Activated CD4-positive, alpha-beta memory T cell treated with anti-CD3 and anti-CD28 coated beads, Interleukin-2, amount 10 ng/mL, durations not matched to agents 7 days and 5 days (primary cell): ENCODE data around the gene OR9Q1. TPM values are rescaled to one million over a fixed set of nuclear protein-coding genes. Genes with fewer than 3 reads are reported as not detected.
"Not testable (repeated sequence)": the region's sequence is repeated elsewhere in the genome, so short reads cannot be mapped to it uniquely, and the experiment has no call there.

ENCODE experiments used
- CTCF ChIA-PET: fragments of 350-600 bp; sonication (Branson Sonifier 250); formaldehyde crosslinking; loops from one replicate; lab custom pipeline; 2021; ENCODE audit warnings: antibody characterized with exemption, inconsistent platforms; lab: Charles Lee
- POLR2A ChIA-PET: fragments of 350-600 bp; sonication (Branson Sonifier 250); formaldehyde crosslinking; loops from one replicate; lab custom pipeline; 2021; ENCODE audit warnings: antibody characterized with exemption; lab: Charles Lee
- DNase-seq: peaks from one replicate; pipeline ENCODE4 v3.0.0-alpha.2; 2020
- H3K27ac Mint-ChIP-seq: one replicate; pipeline ENCODE4 v1.8.0; 2021; ENCODE audit warnings: mild to moderate bottlenecking, mixed read lengths
- H3K27me3 Mint-ChIP-seq: one replicate; pipeline ENCODE4 v1.8.0; 2021; ENCODE audit warnings: mixed read lengths
- H3K36me3 Mint-ChIP-seq: one replicate; pipeline ENCODE4 v1.8.0; 2021; ENCODE audit warnings: low read depth, mixed read lengths
- H3K4me1 Mint-ChIP-seq: one replicate; pipeline ENCODE4 v1.8.0; 2021; ENCODE audit warnings: mixed read lengths
- H3K4me3 Mint-ChIP-seq: one replicate; pipeline ENCODE4 v1.8.0; 2021; ENCODE audit warnings: mild to moderate bottlenecking, mixed read lengths
- H3K9me3 Mint-ChIP-seq: one replicate; pipeline ENCODE4 v1.8.0; 2021; ENCODE audit warnings: mixed read lengths
- total RNA-seq, 2 experiments: library from RNA; stranded (reverse); gene quantifications; one replicate each; pipeline ENCODE4 v1.2.3, GENCODE V29; 2021

The OR9Q1 gene
- total RNA-seq, 2 experiments from 2014 or later, result not detected

DNA sequence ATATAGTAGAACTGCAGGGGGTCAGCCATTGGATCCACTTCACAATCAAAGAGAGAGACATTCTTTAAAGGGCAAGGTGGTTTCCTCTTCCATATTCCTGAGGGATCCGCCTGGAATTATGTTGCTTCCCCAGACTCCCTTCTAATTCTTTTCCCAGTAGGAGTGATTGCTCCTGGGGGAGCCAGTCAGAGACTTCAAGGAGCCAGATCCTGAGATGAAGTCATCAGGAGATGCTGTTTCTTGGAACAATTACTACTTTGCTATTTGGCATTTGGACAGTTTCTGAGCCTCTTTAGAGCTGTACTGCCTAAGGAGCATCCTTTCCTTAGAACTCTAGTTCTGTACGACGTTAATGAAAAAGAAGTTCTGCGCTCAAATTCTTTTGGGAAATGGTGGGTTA lies 163.3 kb downstream of the OR9Q1 start:
- H3K27ac Mint-ChIP-seq, result no peak overlapping the region
- DNase-seq, result no peak
- H3K27me3 Mint-ChIP-seq, result no peaks in the 10 kb centered on the region
- H3K4me3 Mint-ChIP-seq, result no peak overlapping the region
- POLR2A ChIA-PET, result no interaction called here
- H3K36me3 Mint-ChIP-seq, result no peaks in the 10 kb centered on the region
- H3K4me1 Mint-ChIP-seq, result no peaks in the 10 kb centered on the region
- no peaks in the 10 kb centered on the region for H3K9me3 Mint-ChIP-seq
- CTCF ChIA-PET, result no interaction called here

DNA sequence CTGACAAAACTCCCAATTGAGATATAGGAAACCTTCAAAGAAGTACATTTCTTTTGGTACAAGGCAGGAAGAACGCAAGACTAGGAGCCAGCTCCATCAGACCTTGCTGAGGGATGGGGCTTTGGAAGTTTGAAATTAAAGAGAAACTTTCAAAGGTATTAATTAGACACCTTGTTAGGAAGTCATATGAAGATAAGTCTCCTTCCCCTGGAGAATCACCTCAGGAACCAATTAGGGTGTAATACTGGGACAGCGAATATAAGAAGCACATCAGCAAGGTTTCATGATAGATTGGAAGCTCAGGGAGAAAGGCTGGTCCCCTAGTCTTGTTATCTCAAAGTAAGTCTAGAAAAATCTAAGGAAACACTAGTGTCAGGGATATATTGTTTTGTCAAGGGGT lies 165.1 kb downstream of the OR9Q1 start, which contains the start of gene OR9Q2:
Gene OR9Q2, plus strand, starts transcription at position 301 of the 400 bp plus-strand sequence. CDS start 1,421 bp downstream, outside the sequence.
- DNase-seq, result no peak
- POLR2A ChIA-PET, result no interaction called here
- CTCF ChIA-PET, result interaction anchor here (0.6 kb wide), 1 partner anchor 939 kb away, joined by 4 read pairs; no protein-coding TSS in a partner anchor

DNA sequence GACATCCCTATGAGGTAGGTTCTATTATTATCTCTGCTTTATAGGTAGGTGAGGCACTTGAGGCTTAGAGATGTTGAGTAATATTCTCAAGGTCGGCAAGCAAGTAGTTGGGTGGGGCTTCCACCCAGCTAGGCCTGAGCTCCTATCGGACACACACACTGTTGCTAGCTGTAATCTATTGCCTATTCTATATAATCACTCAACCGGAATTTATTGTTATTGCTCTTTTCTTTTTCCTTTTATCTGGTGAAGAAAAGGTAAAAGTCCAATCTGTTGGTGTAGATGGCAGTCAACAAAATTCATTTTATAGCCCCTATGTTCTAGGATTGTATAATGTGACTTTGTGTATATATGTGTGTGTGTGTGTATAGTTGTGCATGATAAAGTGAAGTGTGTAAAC lies 168.5 kb downstream of the OR9Q1 start:
- Mint-ChIP-seq H3K4me1 (no peaks in the 10 kb centered on the region), H3K9me3 (peaks cover 2% of the 10 kb centered on the region), H3K4me3 (no peak overlapping the region), H3K36me3 (no peaks in the 10 kb centered on the region), H3K27ac (no peak overlapping the region), H3K27me3 (no peaks in the 10 kb centered on the region)
- CTCF ChIA-PET, result no interaction called here
- DNase-seq, result no peak
- POLR2A ChIA-PET, result no interaction called here

More for the DNA sequence above, 165.1 kb downstream of the OR9Q1 start, which contains the start of gene OR9Q2:
- Mint-ChIP-seq H3K9me3 (no peaks in the 10 kb centered on the region), H3K27ac (no peak within 1 kb of the TSS), H3K4me3 (no peak within 1 kb of the TSS), H3K27me3 (no peaks in the 10 kb centered on the region), H3K4me1 (no peaks in the 10 kb centered on the region), H3K36me3 (no peaks in the 10 kb centered on the region)

DNA sequence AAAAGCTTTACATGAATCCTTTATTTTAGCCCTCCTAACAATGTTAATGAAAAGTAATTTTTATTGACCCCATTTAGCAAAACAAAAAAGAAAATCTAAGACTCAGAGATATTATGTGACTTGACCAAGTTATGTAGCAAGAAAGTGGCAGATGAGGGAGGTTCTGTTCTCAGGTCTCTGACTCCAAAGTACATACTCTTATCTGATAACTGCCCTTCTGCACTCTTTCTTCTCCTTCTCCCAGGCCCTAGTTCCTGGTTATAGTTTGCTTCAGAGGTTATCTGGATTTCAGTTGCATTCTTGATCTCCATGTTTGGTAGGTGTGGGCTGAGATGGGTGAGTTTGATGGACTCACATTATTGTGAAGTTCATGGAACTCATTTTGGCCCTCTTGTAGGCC lies 169.7 kb downstream of the OR9Q1 start:
- DNase-seq, result no peak
- Mint-ChIP-seq H3K4me3 (no peak overlapping the region), H3K4me1 (no peaks in the 10 kb centered on the region), H3K9me3 (peaks cover 6% of the 10 kb centered on the region), H3K27me3 (no peaks in the 10 kb centered on the region), H3K27ac (no peak overlapping the region), H3K36me3 (no peaks in the 10 kb centered on the region)
- CTCF ChIA-PET, result no interaction called here
- POLR2A ChIA-PET, result no interaction called here

DNA sequence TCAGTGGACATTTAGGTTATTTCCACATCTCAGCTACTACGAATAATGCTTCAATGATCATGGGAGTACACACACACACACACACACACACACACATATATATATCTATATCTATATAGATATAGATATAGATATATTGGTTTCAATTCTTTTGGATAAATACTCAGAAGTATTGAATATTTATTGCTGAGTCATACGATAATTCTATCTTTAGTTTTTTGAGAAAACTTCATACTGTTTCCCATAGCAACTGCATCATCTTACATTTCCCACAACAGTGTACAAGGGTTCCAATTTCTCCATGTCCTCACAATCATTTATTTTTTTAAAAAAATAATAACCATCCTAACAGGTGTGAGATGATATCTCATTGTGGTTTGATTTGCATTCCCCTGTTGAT lies 172.3 kb downstream of the OR9Q1 start:
- peaks cover 6% of the 10 kb centered on the region for H3K9me3 Mint-ChIP-seq
- POLR2A ChIA-PET, result no interaction called here
- CTCF ChIA-PET, result no interaction called here
- no peaks in the 10 kb centered on the region for H3K4me1 Mint-ChIP-seq
- no peak overlapping the region for H3K27ac Mint-ChIP-seq
- H3K4me3 Mint-ChIP-seq, result no peak overlapping the region
- DNase-seq, result no peak
- H3K36me3 Mint-ChIP-seq, result no peaks in the 10 kb centered on the region
- no peaks in the 10 kb centered on the region for H3K27me3 Mint-ChIP-seq

DNA sequence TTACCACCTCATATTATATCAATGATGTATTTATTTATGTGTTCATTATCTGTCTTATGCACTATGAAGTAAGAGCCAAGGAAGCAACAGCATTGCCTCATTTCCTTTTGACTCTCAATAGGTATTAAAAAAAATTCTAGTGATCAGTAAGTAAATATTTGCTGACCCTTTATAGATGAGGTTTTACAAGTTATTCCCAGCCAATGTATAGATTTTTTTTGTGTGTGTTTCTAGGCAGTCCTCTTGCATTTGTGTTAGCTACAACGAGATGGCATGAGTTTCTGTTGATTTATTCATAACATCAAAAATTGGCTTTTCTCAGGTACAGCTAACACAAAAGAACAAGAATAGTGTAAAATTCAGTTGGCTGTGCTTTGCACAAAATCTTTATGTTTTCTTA lies 175.6 kb downstream of the OR9Q1 start:
- POLR2A ChIA-PET, result no interaction called here
- no peaks in the 10 kb centered on the region for H3K36me3 Mint-ChIP-seq
- no peak overlapping the region for H3K4me3 Mint-ChIP-seq
- no peak for DNase-seq
- no peaks in the 10 kb centered on the region for H3K27me3 Mint-ChIP-seq
- no peak overlapping the region for H3K27ac Mint-ChIP-seq
- H3K4me1 Mint-ChIP-seq, result no peaks in the 10 kb centered on the region
- CTCF ChIA-PET, result no interaction called here
- H3K9me3 Mint-ChIP-seq, result peaks cover 6% of the 10 kb centered on the region

DNA sequence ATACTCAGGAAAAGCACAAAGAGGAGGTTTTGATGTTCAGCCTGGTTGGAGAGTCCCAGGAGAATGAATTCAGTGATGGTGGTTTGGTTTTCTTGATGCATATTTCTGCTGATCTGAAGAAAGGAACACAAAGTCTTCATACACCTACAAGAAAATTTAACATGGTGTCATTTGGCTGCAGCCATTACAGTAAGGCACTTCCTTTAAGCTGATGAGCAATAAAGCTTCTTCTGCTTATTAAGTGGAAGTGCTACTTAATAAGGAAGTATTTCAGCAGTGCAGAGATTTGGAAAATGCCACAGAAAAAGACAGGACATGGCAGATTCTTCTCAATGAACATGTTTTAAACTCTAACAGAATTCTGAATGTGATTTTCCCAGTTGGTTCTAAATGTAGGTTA lies 180.4 kb downstream of the OR9Q1 start, which contains the start of gene OR1S2:
Gene OR1S2, minus strand, starts transcription at position 101 of the 400 bp plus-strand sequence. Its CDS starts 0 bp downstream, at position 101.
- no peak within 1 kb of the TSS for H3K27ac Mint-ChIP-seq
- H3K4me1 Mint-ChIP-seq, result no peaks in the 10 kb centered on the region
- H3K36me3 Mint-ChIP-seq, result no peaks in the 10 kb centered on the region
- no peak within 1 kb of the TSS for H3K4me3 Mint-ChIP-seq
- CTCF ChIA-PET, result no interaction called here
- H3K27me3 Mint-ChIP-seq, result no peaks in the 10 kb centered on the region
- POLR2A ChIA-PET, result no interaction called here
- H3K9me3 Mint-ChIP-seq, result no peaks in the 10 kb centered on the region
- DNase-seq, result no peak

DNA sequence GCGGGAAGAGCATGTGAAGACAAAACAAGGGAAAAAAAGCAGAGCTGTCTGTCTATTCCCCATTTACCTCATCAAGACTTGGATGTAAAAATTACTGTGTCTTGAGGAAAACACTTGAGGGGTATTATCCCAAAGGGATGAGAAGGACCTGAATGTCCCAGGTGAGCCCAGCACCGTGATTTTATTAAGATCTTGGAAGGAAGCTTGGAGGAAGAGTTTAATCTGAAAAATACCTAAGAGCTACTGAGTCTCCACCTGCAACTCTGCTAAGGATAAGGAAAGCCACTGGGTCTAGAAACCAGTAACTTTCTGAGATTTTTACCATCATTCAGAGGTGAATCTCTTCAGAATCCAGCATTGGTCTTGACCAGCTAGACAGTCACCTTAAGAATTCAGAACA lies 188.7 kb downstream of the OR9Q1 start, which contains the start of gene OR1S1:
Gene OR1S1, plus strand, starts transcription at position 301 of the 400 bp plus-strand sequence.
- DNase-seq, H3K9me3 Mint-ChIP-seq, POLR2A ChIA-PET, H3K27me3 Mint-ChIP-seq, H3K27ac Mint-ChIP-seq, H3K4me3 Mint-ChIP-seq, H3K4me1 Mint-ChIP-seq, CTCF ChIA-PET, H3K36me3 Mint-ChIP-seq: not testable (repeated sequence)

DNA sequence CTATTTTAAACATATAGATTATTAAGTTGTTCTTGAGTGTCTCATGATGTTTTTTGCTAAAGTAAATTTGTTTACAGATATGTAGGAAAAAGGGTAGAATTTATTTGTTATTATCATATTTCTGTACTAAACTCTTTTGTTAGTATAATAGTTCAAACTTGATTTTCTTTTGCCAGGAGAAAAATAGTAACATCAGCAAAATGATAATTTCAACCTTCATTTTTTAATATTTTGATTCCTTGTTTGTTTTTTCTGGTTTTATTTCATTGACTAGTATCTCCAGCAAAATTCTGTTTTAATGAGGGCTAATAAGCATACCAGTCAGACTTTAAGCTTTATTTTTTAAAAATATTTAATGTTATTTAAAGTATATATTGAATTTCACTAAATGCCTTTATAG lies 192.8 kb downstream of the OR9Q1 start:
- no peak overlapping the region for H3K4me3 Mint-ChIP-seq
- no peaks in the 10 kb centered on the region for H3K36me3 Mint-ChIP-seq
- CTCF ChIA-PET, result no interaction called here
- H3K27me3 Mint-ChIP-seq, result no peaks in the 10 kb centered on the region
- H3K27ac Mint-ChIP-seq, result no peak overlapping the region
- H3K9me3 Mint-ChIP-seq, result no peaks in the 10 kb centered on the region
- POLR2A ChIA-PET, result no interaction called here
- no peaks in the 10 kb centered on the region for H3K4me1 Mint-ChIP-seq
- no peak for DNase-seq

DNA sequence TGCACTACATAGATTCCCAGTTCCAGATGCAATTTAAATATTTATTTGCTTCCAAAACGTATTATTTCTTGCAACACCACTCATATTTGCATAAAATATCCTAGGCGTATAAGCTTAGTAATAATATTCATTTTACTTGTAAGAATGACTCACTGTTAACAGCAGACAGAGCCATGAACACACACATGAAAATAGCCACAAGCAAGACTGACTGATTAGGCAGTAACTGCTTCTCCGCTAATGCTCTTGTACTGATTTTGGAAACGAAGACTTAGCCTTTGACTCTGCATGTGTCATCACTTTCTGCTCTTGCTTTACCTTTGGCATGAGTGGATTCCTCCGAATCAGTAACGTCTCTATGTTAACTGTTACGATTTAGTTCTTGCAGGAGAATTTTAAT lies 199.0 kb downstream of the OR9Q1 start:
- Mint-ChIP-seq H3K27me3 (no peaks in the 10 kb centered on the region), H3K4me3 (no peak overlapping the region), H3K4me1 (no peaks in the 10 kb centered on the region), H3K36me3 (no peaks in the 10 kb centered on the region), H3K9me3 (no peaks in the 10 kb centered on the region), H3K27ac (no peak overlapping the region)
- ChIA-PET POLR2A (no interaction called here), CTCF (no interaction called here)
- DNase-seq, result no peak

DNA sequence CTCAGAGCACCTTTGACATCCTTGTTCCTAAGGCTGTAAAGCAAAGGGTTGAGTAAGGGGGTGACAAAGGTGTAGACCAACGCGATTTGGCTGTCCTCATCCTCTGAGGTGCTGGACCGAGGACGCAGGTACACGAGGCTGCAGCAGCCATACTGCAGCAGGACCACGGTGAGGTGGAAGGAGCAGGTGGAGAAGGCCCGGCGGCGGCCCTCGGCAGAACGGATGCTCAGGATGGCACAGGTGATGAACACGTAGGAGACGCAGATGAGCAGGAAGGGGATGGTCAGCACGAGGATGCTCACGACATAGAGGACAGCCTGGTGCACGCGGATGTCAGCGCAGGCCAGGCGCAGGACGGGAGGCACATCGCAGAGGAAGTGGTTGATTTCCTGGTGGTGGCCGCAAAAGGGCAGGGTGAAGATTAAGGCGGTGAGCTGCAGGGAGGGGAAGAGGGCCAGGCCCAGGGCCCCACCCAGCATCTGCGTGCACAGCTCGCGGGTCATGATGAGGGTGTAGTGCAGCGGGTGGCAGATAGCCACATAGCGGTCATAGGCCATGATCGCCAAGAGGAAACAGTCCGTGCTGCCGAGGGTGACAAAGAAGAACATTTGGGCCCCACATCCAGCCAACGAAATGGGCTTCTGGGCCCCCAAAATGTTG lies 204.4 kb downstream of the OR9Q1 start:
- no peak for DNase-seq
- Mint-ChIP-seq H3K4me1 (no peaks in the 10 kb centered on the region), H3K4me3 (no peak overlapping the region), H3K36me3 (no peaks in the 10 kb centered on the region), H3K9me3 (no peaks in the 10 kb centered on the region), H3K27me3 (no peaks in the 10 kb centered on the region), H3K27ac (no peak overlapping the region)
- ChIA-PET POLR2A (no interaction called here), CTCF (no interaction called here)

Other genes with a start within 250 kb of the OR9Q1 start
- not detected for gene OR6Q1, start 7.1 kb downstream of the OR9Q1 start, total RNA-seq
- not detected for gene OR9I1, start 101.6 kb downstream of the OR9Q1 start, total RNA-seq
- not detected for gene OR9Q2, start 165.2 kb downstream of the OR9Q1 start, total RNA-seq
- gene OR1S2, start 180.3 kb downstream of the OR9Q1 start, total RNA-seq, result not detected
- gene OR1S1, start 188.8 kb downstream of the OR9Q1 start, total RNA-seq, result not detected
- gene OR10Q1, start 205.0 kb downstream of the OR9Q1 start, total RNA-seq, result not detected
- not detected for gene OR10W1, start 244.4 kb downstream of the OR9Q1 start, total RNA-seq